ENCODE results near the gene CALY.

The CALY gene

GRCh38 chr10:133299738-133300137 lies 37.0 kb downstream of the CALY start (continued):
- TF ChIP-seq ZNF148 (tag by site-specific recombination; IDR thresholded peaks at IDR 0.05; ENCODE audit: borderline replicate concordance): no peak
- no peak for TF ChIP-seq KLF17 (tag by site-specific recombination; IDR thresholded peaks at IDR 0.05)

- Histone ChIP-seq H3K27ac (ENCODE audit: extremely low read depth, low read depth, low read length) (no peak overlapping the region), H3K4me3 (ENCODE audit: low read depth, low read length) (no peak overlapping the region), H3K36me3 (ENCODE audit: control insufficient read depth in 2 of 2, insufficient read depth in 1 of 2, low read length in 2 of 2) (peaks cover 28 to 92% of the 10 kb centered on the region in 2 experiments; a peak in 2 of 3 replicates), H3K9me3 (ENCODE audit: control insufficient read depth, insufficient read depth, low read depth, low read length) (no peaks in the 10 kb centered on the region), H3K4me1 (ENCODE audit: control insufficient read depth, insufficient read depth, low read length) (no peaks in the 10 kb centered on the region)
- ChIA-PET CTCF (interaction anchor here (1.5 kb wide), 1 partner anchor 9 kb away, joined by 5 read pairs; no protein-coding TSS in a partner anchor), POLR2A (no interaction called here)
- TF ChIP-seq SCRT1 (tag by site-specific recombination; IDR thresholded peaks at IDR 0.05; ENCODE audit: borderline replicate concordance): no peak
- TF ChIP-seq ZNF362 (tag by site-specific recombination; IDR thresholded peaks at IDR 0.05): no peak
These were observed 37.5 kb downstream of the CALY start for GRCh38 chr10:133299224-133299623.

- Histone ChIP-seq H3K27ac (ENCODE audit: extremely low read depth, low read depth, low read length) (no peak overlapping the region), H3K4me3 (ENCODE audit: low read depth, low read length) (no peak overlapping the region), H3K4me1 (ENCODE audit: control insufficient read depth, insufficient read depth, low read length) (no peaks in the 10 kb centered on the region), H3K36me3 (ENCODE audit: control insufficient read depth in 2 of 2, insufficient read depth in 1 of 2, low read length in 2 of 2) (peaks cover 28 to 95% of the 10 kb centered on the region in 2 experiments; a peak in 2 of 3 replicates), H3K9me3 (ENCODE audit: control insufficient read depth, insufficient read depth, low read depth, low read length) (no peaks in the 10 kb centered on the region)
- TF ChIP-seq KLF17 (tag by site-specific recombination; IDR thresholded peaks at IDR 0.05) (no peak), FEZF1 (tag by site-specific recombination; IDR thresholded peaks at IDR 0.05) (no peak), ZFHX2 (tag by site-specific recombination; conservative IDR thresholded peaks at IDR 0.05) (no peak), HOXC10 (CRISPR knock-in tag; IDR thresholded peaks at IDR 0.05) (no peak), ELK4 (IDR thresholded peaks at IDR 0.05; ENCODE audit: borderline replicate concordance, low read depth, low read length) (no peak), ZNF768 (tag by site-specific recombination; IDR thresholded peaks at IDR 0.05) (no peak)
- ChIA-PET CTCF (interaction anchor here (1.5 kb wide), 1 partner anchor 10 kb away, joined by 5 read pairs; no protein-coding TSS in a partner anchor), POLR2A (no interaction called here)
These were observed 38.2 kb downstream of the CALY start for GRCh38 chr10:133298466-133298865.

- no peak overlapping the region for H3K4me3 ChIP-seq (ENCODE audit: low read depth, low read length)
- no peaks in the 10 kb centered on the region for H3K4me1 ChIP-seq (ENCODE audit: control insufficient read depth, insufficient read depth, low read length)
- ChIA-PET POLR2A (no interaction called here), CTCF (no interaction called here)
- no peak overlapping the region for H3K27ac ChIP-seq (ENCODE audit: extremely low read depth, low read depth, low read length)
- H3K9me3 ChIP-seq (ENCODE audit: control insufficient read depth, insufficient read depth, low read depth, low read length): no peaks in the 10 kb centered on the region
- TF ChIP-seq ZBTB17 (tag by site-specific recombination; IDR thresholded peaks at IDR 0.05) (no peak), SETDB1 (IDR thresholded peaks at IDR 0.05; ENCODE audit: insufficient read length, low read length) (no peak), ZNF664 (tag by site-specific recombination; IDR thresholded peaks at IDR 0.05) (no peak), ZNF473 (tag by site-specific recombination; IDR thresholded peaks at IDR 0.05) (no peak), ZNF701 (tag by site-specific recombination; IDR thresholded peaks at IDR 0.05) (no peak)
- peaks cover 28 to 97% of the 10 kb centered on the region in 2 experiments; a peak in 2 of 3 replicates for H3K36me3 ChIP-seq (ENCODE audit: control insufficient read depth in 2 of 2, insufficient read depth in 1 of 2, low read length in 2 of 2)
These were observed 39.2 kb downstream of the CALY start for GRCh38 chr10:133297504-133297903.
